Osteocyte (in vitro differentiated cells): ENCODE measurements around the gene EXOC3. TPM values are rescaled to one million over a fixed set of nuclear protein-coding genes. Genes with fewer than 3 reads are reported as not detected.
A peak's percentile ranks its signal among the peaks of the same experiment; 100 is the strongest.

ENCODE experiments used
- DNase-seq: peaks from one replicate; pipeline ENCODE4 v3.0.0; 2021; ENCODE audit warnings: mixed read lengths; ENCODE audit not compliant: unreplicated experiment; ENCODE audit errors: extremely low spot score
- H3K27ac Mint-ChIP-seq: one replicate; pipeline ENCODE4 v1.8.0; 2021; ENCODE audit warnings: mild to moderate bottlenecking, mixed read lengths; ENCODE audit not compliant: unreplicated experiment
- H3K27me3 Mint-ChIP-seq: one replicate; pipeline ENCODE4 v1.8.0; 2021; ENCODE audit warnings: mixed read lengths; ENCODE audit not compliant: unreplicated experiment
- H3K36me3 Mint-ChIP-seq: one replicate; pipeline ENCODE4 v1.8.0; 2021; ENCODE audit warnings: mixed read lengths; ENCODE audit not compliant: unreplicated experiment
- H3K4me1 Mint-ChIP-seq: one replicate; pipeline ENCODE4 v1.8.0; 2021; ENCODE audit warnings: mixed read lengths; ENCODE audit not compliant: unreplicated experiment
- H3K4me3 Mint-ChIP-seq: one replicate; pipeline ENCODE4 v1.8.0; 2021; ENCODE audit warnings: mild to moderate bottlenecking, moderate library complexity, mixed read lengths; ENCODE audit not compliant: unreplicated experiment
- H3K9me3 Mint-ChIP-seq: one replicate; pipeline ENCODE4 v1.8.0; 2021; ENCODE audit warnings: mixed read lengths; ENCODE audit not compliant: unreplicated experiment
- CTCF ChIP-seq: fragments of 200-600 bp; sonication (generic); IDR thresholded peaks from 2 replicates; pipeline ENCODE4 v1.5.0; 2021; ENCODE audit warnings: antibody characterized with exemption, mild to moderate bottlenecking, moderate library complexity
- long read RNA-seq: library from polyadenylated mRNA; unstranded; transcript quantifications from one replicate; pipeline ENCODE4 v2.0.0, GENCODE V29; 2021
- total RNA-seq: library from RNA; stranded (reverse); gene quantifications from 2 replicates; pipeline ENCODE4 v1.2.1, GENCODE V29; 2021

The EXOC3 gene
- total RNA-seq, result 70.0 and 81.4 TPM in 2 replicates
- long read RNA-seq, transcript EXOC3-209 (13 exons, 2,825 nt), result major isoform, 9 of 28 reads
- long read RNA-seq, partial matches to known transcripts, result 8 of 28 reads
- long read RNA-seq, other reads (novel, unspliced or antisense), result 6 of 28 reads

GRCh38 chr5:442335-443238 is at the start of gene EXOC3:
EXOC3 (plus strand) TSS chr5:443176; CDS start chr5:446206, 3,030 bp downstream.
- peaks cover 11% of the 10 kb centered on the region for H3K36me3 Mint-ChIP-seq
- peak; percentile 93 for DNase-seq

GRCh38 chr5:393846-394275 is 49.1 kb upstream of the EXOC3 start:
- Mint-ChIP-seq H3K4me1 (peaks cover 54% of the 10 kb centered on the region), H3K9me3 (no peaks in the 10 kb centered on the region), H3K36me3 (peaks cover 10% of the 10 kb centered on the region), H3K27ac (peak overlapping the region; percentile 96), H3K4me3 (peak overlapping the region; percentile 7), H3K27me3 (no peaks in the 10 kb centered on the region)
- no peak for TF ChIP-seq CTCF
- DNase-seq, result peak; percentile 70

More at GRCh38 chr5:442335-443238, at the start of gene EXOC3:
- no peak for TF ChIP-seq CTCF
- peaks cover 40% of the 10 kb centered on the region for H3K4me1 Mint-ChIP-seq
- H3K27ac Mint-ChIP-seq, result peak within 1 kb of the TSS; percentile 94
- no peaks in the 10 kb centered on the region for H3K27me3 Mint-ChIP-seq
- H3K9me3 Mint-ChIP-seq, result no peaks in the 10 kb centered on the region
- H3K4me3 Mint-ChIP-seq, result peak within 1 kb of the TSS; percentile 95

- no peaks in the 10 kb centered on the region for H3K9me3 Mint-ChIP-seq
- H3K36me3 Mint-ChIP-seq, result peaks cover 10% of the 10 kb centered on the region
- no peak for TF ChIP-seq CTCF
- no peaks in the 10 kb centered on the region for H3K27me3 Mint-ChIP-seq
- DNase-seq, result peak; percentile 79
- H3K27ac Mint-ChIP-seq, result peak overlapping the region; percentile 99
- H3K4me3 Mint-ChIP-seq, result no peak overlapping the region
- H3K4me1 Mint-ChIP-seq, result peaks cover 63% of the 10 kb centered on the region
These were observed 48.3 kb upstream of the EXOC3 start for GRCh38 chr5:394671-395155.

- Mint-ChIP-seq H3K4me1 (peaks cover 64% of the 10 kb centered on the region), H3K27me3 (no peaks in the 10 kb centered on the region), H3K4me3 (peak overlapping the region; percentile 47), H3K27ac (peak overlapping the region; percentile 99), H3K36me3 (peaks cover 5% of the 10 kb centered on the region), H3K9me3 (no peaks in the 10 kb centered on the region)
- TF ChIP-seq CTCF, result no peak
- DNase-seq, result peak; percentile 94
These were observed 47.6 kb upstream of the EXOC3 start for GRCh38 chr5:395156-395920.
